Right atrium auricular region (tissue), 2 donors: ENCODE data around the gene CUX1. TPM values are rescaled to one million over a fixed set of nuclear protein-coding genes. Genes with fewer than 3 reads are reported as not detected.

ENCODE experiments used
- DNase-seq: peaks from one replicate; pipeline ENCODE4 v3.0.0-alpha.2; 2019; ENCODE audit warnings: low spot score
- H3K27ac ChIP-seq, 2 donors: fragments of 200-600 bp; sonication (generic); 1 replicate in 1 of 2; 2 replicates in 1 of 2; pipeline ENCODE4 v1.5.1; 2016 to 2019
- H3K27me3 ChIP-seq, 2 donors: fragments of 200-600 bp; sonication (generic); one replicate each; pipeline versions ENCODE4 v1.5.1 to v1.6.0; 2017 to 2019
- H3K36me3 ChIP-seq: fragments of 200-600 bp; sonication (generic); one replicate; pipeline ENCODE4 v1.5.1; 2016
- H3K4me1 ChIP-seq, 2 donors: fragments of 200-600 bp; sonication (generic); one replicate each; pipeline versions ENCODE4 v1.5.1 to v1.6.0; 2017 to 2019
- H3K4me3 ChIP-seq, 2 donors: fragments of 200-600 bp; sonication (generic); 1 replicate in 1 of 2; 2 replicates in 1 of 2; pipeline ENCODE4 v1.5.1; 2017 to 2019; ENCODE audit warnings: mild to moderate bottlenecking in 1 of 2, moderate library complexity in 1 of 2
- H3K9me3 ChIP-seq, 2 donors: fragments of 200-600 bp; sonication (generic); one replicate each; pipeline ENCODE4 v1.5.1; 2019
- total RNA-seq, 2 donors: library from RNA; depleted of rRNA; stranded (reverse); fragments of >200 nt; gene quantifications; one replicate each; pipeline ENCODE4 v1.1.0, GENCODE V29; 2016
- TF ChIP-seq, protein P1 (sequence below), 2 donors: fragments of 200-600 bp; sonication (generic); IDR thresholded peaks; one replicate each; pipeline ENCODE4 v1.5.1; 2019; ENCODE audit warnings: antibody characterized with exemption in 2 of 2

CUX1 gene
- total RNA-seq, 2 donors from 2014 or later: 71.1 to 94.4 TPM

DNA sequence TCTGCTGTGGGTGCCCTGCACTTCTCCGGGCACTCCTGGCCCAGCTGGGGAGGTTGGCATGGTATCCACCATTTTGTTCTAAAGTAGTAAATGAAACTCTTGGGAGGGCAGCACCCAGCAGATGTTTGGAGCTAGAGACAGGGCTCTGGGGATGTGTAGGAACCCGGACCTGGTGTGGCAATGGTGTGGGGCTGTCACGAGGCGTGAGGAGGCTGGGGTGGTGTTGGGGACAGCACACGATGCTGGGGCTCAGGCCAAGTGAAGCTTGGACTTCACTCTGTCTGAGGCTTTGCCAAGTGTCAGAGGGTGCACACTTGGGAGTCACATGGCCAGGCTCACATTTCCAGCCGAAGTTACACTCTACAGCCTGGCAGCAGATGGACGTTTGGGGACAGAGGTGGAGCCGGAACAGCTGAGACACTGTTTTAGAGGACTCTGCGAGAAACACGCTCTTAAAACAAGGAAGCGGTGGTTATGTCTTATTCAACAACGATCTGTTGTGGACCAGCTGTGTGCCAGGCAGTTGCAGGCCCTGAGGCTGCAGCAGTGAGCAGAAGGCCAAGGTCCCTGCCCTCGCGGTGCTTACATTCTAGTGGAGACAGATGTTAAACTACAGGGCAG is 118.2 kb downstream of the CUX1 start:
- Histone ChIP-seq H3K4me1 (peaks cover 0 to 40% of the 10 kb centered on the region in 2 donors), H3K9me3 (no peaks in the 10 kb centered on the region)
- DNase-seq: peak; percentile 83

DNA sequence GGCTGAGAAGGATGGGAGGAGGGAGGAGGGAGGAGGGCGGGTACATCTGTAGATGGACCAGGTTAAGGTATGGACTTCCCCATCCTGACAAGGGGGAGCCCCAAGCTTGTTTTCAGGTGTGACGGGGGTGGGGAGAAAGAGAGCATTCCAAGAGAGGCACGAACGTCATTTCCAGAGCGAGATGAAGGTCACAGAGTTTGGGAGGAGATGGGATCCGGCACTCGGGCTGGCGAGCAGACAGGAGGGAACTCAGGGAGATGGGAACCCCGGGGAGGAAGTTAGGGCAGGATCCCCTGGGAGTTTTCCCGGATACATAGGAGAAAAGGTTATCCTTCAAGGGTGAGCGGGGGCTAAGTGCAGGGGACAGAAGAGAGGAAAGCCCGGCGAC is 118.8 kb downstream of the CUX1 start:
- peak overlapping the region; percentile 85 to 89 for H3K27ac ChIP-seq
- TF ChIP-seq, protein P1, sequence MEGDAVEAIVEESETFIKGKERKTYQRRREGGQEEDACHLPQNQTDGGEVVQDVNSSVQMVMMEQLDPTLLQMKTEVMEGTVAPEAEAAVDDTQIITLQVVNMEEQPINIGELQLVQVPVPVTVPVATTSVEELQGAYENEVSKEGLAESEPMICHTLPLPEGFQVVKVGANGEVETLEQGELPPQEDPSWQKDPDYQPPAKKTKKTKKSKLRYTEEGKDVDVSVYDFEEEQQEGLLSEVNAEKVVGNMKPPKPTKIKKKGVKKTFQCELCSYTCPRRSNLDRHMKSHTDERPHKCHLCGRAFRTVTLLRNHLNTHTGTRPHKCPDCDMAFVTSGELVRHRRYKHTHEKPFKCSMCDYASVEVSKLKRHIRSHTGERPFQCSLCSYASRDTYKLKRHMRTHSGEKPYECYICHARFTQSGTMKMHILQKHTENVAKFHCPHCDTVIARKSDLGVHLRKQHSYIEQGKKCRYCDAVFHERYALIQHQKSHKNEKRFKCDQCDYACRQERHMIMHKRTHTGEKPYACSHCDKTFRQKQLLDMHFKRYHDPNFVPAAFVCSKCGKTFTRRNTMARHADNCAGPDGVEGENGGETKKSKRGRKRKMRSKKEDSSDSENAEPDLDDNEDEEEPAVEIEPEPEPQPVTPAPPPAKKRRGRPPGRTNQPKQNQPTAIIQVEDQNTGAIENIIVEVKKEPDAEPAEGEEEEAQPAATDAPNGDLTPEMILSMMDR (IDR thresholded peaks at IDR 0.05): no peak
- no peaks in the 10 kb centered on the region for H3K36me3 ChIP-seq
- no peaks in the 10 kb centered on the region for H3K27me3 ChIP-seq
- DNase-seq: no peak
- peak overlapping the region; percentile 20 to 29 for H3K4me3 ChIP-seq
- peaks cover 0 to 46% of the 10 kb centered on the region in 2 donors for H3K4me1 ChIP-seq
- no peaks in the 10 kb centered on the region for H3K9me3 ChIP-seq

More for the DNA sequence above, 118.2 kb downstream of the CUX1 start:
- Histone ChIP-seq H3K27ac (peak overlapping the region; percentile 85 to 89), H3K36me3 (no peaks in the 10 kb centered on the region), H3K4me3 (peak overlapping the region in 1 of 2 donors; percentile 29), H3K27me3 (no peaks in the 10 kb centered on the region)
- TF ChIP-seq, protein P1 (IDR thresholded peaks at IDR 0.05): no peak

DNA sequence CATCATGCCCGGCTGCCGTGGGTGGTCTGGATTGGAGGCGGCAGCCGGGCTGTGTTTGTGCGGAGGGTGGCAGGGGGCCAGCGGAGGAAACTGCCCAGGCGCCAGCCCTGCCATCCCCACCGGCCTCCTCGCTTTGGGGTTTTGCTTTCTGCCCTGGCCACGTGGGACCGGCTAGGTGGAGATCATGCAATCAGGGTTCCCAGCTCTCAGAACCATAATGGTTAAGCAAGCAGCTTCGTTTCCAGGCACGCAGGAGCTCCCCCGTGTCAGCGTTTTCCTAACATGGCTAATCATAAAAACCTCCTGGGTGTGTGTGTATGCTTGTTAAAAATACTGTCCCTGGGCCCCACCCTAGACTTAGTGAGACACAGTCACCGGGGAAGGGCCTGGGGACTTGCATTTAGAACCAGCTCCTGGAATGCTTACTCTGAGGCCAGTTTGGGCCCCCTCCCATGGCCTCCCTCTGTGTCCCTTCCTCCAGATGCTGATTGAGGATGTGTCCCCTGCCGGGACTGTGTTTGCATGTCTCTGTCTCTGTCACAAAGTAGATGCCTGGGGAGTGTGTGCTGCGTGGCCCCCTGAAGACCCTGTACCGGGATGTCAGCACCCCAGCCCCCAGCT is 119.3 kb downstream of the CUX1 start:
- peaks cover 0 to 51% of the 10 kb centered on the region in 2 donors for H3K4me1 ChIP-seq
- peak overlapping the region; percentile 20 to 29 for H3K4me3 ChIP-seq
- no peaks in the 10 kb centered on the region for H3K27me3 ChIP-seq
- H3K9me3 ChIP-seq: no peaks in the 10 kb centered on the region
- no peaks in the 10 kb centered on the region for H3K36me3 ChIP-seq
- peak overlapping the region; percentile 85 to 89 for H3K27ac ChIP-seq
- DNase-seq: peak; percentile 79
- TF ChIP-seq, protein P1 (IDR thresholded peaks at IDR 0.05): no peak

DNA sequence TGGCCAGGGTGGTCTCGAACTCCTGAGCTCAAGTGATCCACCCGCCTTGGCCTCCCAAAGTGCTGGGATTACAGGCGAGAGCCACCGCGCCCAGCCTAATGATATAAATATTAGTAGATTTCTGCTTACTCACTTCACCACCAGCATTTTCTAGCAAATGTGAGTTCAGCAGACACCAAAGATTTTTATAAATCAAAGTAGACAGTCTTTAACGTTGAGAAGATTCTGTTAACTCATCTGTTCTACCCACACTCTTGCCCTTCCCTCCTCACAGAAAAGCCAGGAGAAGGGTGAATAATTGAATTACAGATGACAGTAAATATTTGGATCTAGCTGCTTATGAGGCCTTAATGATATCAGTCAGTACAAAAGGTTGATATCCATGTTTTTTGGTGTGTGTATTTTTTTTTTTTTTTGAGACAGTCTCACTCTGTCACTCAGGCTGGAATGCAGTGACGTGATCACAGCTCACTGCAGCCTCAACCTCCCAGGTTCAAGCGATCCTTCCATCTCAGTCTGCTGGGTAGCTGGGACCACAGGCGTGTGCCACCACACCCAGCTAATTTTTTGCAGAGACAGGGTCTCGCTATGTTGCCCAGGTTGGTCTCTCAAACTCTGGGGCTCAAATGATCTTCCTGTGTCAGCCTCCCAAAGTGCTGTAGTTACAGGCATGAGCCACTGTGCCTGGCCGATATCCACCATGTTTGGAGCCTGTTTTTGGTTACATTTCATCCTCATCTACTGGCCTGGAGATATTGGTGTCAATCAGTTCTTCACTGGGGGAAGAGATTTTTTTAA is 120.5 kb downstream of the CUX1 start:
- Histone ChIP-seq H3K27me3 (no peaks in the 10 kb centered on the region), H3K4me3 (no peak overlapping the region), H3K27ac (peak overlapping the region; percentile 85 to 89), H3K9me3 (no peaks in the 10 kb centered on the region), H3K36me3 (no peaks in the 10 kb centered on the region), H3K4me1 (peaks cover 0 to 63% of the 10 kb centered on the region in 2 donors)
- TF ChIP-seq, protein P1 (IDR thresholded peaks at IDR 0.05): no peak
- no peak for DNase-seq

DNA sequence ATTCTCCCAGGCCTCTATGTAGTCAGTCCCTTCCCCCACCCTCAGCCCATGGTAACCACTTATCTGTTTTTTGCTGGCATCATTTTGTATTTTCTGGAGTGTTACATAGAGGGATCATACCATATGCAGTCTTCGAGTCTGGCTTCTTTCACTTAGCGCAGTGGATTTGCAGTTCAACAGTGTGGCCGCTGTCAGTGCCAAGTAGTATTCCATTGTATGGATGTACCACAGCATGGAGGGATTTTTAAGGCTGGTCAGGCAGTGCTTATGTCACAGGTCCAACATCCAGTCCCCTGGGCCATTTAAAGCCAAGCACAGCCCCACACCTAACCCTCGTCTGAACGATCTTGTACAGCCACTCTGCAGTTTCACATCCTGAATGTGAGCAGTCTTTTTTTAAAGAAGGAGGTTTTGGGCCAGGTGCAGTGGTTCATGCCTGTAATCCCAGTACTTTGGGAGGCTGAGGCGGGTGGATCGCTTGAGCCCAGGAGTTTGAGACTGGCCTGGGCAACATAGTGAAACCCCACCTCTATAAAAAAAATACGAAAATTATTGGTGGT is 121.8 kb downstream of the CUX1 start:
- peak overlapping the region; percentile 75 to 89 for H3K27ac ChIP-seq

More for the DNA sequence above, 121.8 kb downstream of the CUX1 start:
- no peak overlapping the region for H3K4me3 ChIP-seq
- H3K36me3 ChIP-seq: no peaks in the 10 kb centered on the region
- no peak for DNase-seq
- TF ChIP-seq, protein P1 (IDR thresholded peaks at IDR 0.05): no peak
- H3K27me3 ChIP-seq: no peaks in the 10 kb centered on the region
- peaks cover 0 to 61% of the 10 kb centered on the region in 2 donors for H3K4me1 ChIP-seq
- no peaks in the 10 kb centered on the region for H3K9me3 ChIP-seq
